GM12878 (cell line): ENCODE measurements around the gene UBASH3A. TPM values are rescaled to one million over a fixed set of nuclear protein-coding genes. Genes with fewer than 3 reads are reported as not detected.

Experiments
- ASH2L ChIP-seq: fragments of 300-600, 200-600 bp; sonication (generic); IDR thresholded peaks from 2 replicates; pipeline ENCODE4 v1.6.1; 2017; ENCODE audit warnings: low read depth, mild to moderate bottlenecking, borderline replicate concordance
- BCLAF1 ChIP-seq: fragments of 450-650 bp; IDR thresholded peaks from 2 replicates; pipeline ENCODE4 v1.6.1; 2017; ENCODE audit warnings: antibody characterized with exemption, mild to moderate bottlenecking, moderate library complexity
- BRCA1 ChIP-seq: IDR thresholded peaks from 2 replicates; pipeline ENCODE4 v1.6.1; 2011; ENCODE audit warnings: low read depth, low read length, improper control_type of control experiment
- DPF2 ChIP-seq: fragments of 450-650 bp; IDR thresholded peaks from 2 replicates; pipeline ENCODE4 v1.6.1; 2017; ENCODE audit warnings: mild to moderate bottlenecking
- LARP7 ChIP-seq: fragments of 450-650 bp; IDR thresholded peaks from 2 replicates; pipeline ENCODE4 v1.6.1; 2017; ENCODE audit warnings: mild to moderate bottlenecking
- MEF2A ChIP-seq: IDR thresholded peaks from 2 replicates; pipeline ENCODE4 v1.6.1; 2011; ENCODE audit warnings: low read depth, mild to moderate bottlenecking, low read length, moderate library complexity; ENCODE audit not compliant: insufficient read depth
- MEF2B ChIP-seq: fragments of 450-650 bp; IDR thresholded peaks from 2 replicates; pipeline ENCODE4 v1.6.1; 2018; ENCODE audit warnings: mild to moderate bottlenecking, moderate library complexity; ENCODE audit not compliant: partially characterized antibody, poor library complexity, severe bottlenecking
- MTA2 ChIP-seq: fragments of 450-650 bp; IDR thresholded peaks from 2 replicates; pipeline ENCODE4 v1.6.1; 2016; ENCODE audit warnings: low read depth, mild to moderate bottlenecking, moderate library complexity
- MXI1 ChIP-seq: fragments of 150-350 bp; IDR thresholded peaks from 2 replicates; pipeline ENCODE4 v1.6.1; 2011; ENCODE audit warnings: low read depth, mild to moderate bottlenecking, inconsistent platforms, low read length, improper control_type of control experiment
- NFYA ChIP-seq: IDR thresholded peaks from 2 replicates; pipeline ENCODE4 v1.6.1; 2011; ENCODE audit warnings: low read depth, mild to moderate bottlenecking, low read length, improper control_type of control experiment, borderline replicate concordance
- PBX3 ChIP-seq: IDR thresholded peaks from 2 replicates; pipeline ENCODE4 v1.6.1; 2011; ENCODE audit warnings: mild to moderate bottlenecking, low read depth, low read length, moderate library complexity; ENCODE audit not compliant: insufficient replicate concordance
- RB1 ChIP-seq: fragments of 450-650 bp; formaldehyde crosslinking; IDR thresholded peaks from 2 replicates; pipeline ENCODE4 v1.6.1; 2017; ENCODE audit warnings: mild to moderate bottlenecking, borderline replicate concordance
- SMAD5 ChIP-seq: IDR thresholded peaks from 2 replicates; pipeline ENCODE4 v1.6.1; 2016; ENCODE audit warnings: antibody characterized with exemption, low read depth
- SMARCA5 ChIP-seq: fragments of 450-650 bp; IDR thresholded peaks from 2 replicates; pipeline ENCODE4 v1.6.1; 2017; ENCODE audit warnings: mild to moderate bottlenecking
- SMC3 ChIP-seq: IDR thresholded peaks from 2 replicates; pipeline ENCODE4 v1.6.1; 2011; ENCODE audit warnings: low read length, improper control_type of control experiment, borderline replicate concordance
- SP1 ChIP-seq: IDR thresholded peaks from one replicate; pipeline ENCODE4 v1.6.1; 2011; ENCODE audit warnings: low read depth, low read length
- SPI1 ChIP-seq: IDR thresholded peaks from 2 replicates; pipeline ENCODE4 v1.6.1; 2011; ENCODE audit warnings: low read depth, mild to moderate bottlenecking, low read length, moderate library complexity, borderline replicate concordance; ENCODE audit not compliant: insufficient read depth
- STAT3 ChIP-seq: IDR thresholded peaks from 2 replicates; pipeline ENCODE4 v1.6.1; 2011; ENCODE audit warnings: low read depth, low read length, improper control_type of control experiment
- ZBED1 ChIP-seq: IDR thresholded peaks from 2 replicates; pipeline ENCODE4 v1.6.1; 2016; ENCODE audit warnings: borderline replicate concordance
- ZBTB33 ChIP-seq: fragments of 450-650 bp; IDR thresholded peaks from 2 replicates; pipeline ENCODE4 v1.6.1; 2017; ENCODE audit warnings: mild to moderate bottlenecking
- ZNF274 ChIP-seq: IDR thresholded peaks from one replicate; pipeline ENCODE4 v1.8.0; 2011; ENCODE audit not compliant: insufficient read length, insufficient read depth
- polyA plus RNA-seq, 11 experiments: library from polyadenylated mRNA; depleted of rRNA in 4 of 11; unstranded in 6 of 11; stranded (reverse) in 5 of 11; fragments of >200 nt; fragmentation: Nextera tagmentation in 4 of 11; fragmentation: Illumina TruSeq in 1 of 11; extraction: Ambion mirVana in 4 of 11; extraction: Trizol in 1 of 11; gene quantifications; 1 replicate in 1 of 11; 2 replicates in 10 of 11; pipeline versions ENCODE4 v1.2.1 to v1.2.3, GENCODE V29; 2011 to 2016; ENCODE audit warnings: inconsistent platforms in 2 of 11, missing spikeins in 2 of 11, low read depth in 1 of 11
- total RNA-seq, 4 experiments: library from RNA; depleted of rRNA in 3 of 4; stranded (reverse); fragments of >200 nt in 3 of 4; fragmentation: Illumina TruSeq in 1 of 4; extraction: Trizol in 1 of 4; gene quantifications; 2 replicates each; pipeline versions ENCODE4 v1.2.1 to v1.2.3, GENCODE V29; 2013 to 2021

The UBASH3A gene
- total and polyA plus RNA-seq, 10 of the 15 experiments (the other 5 are each of a cell fraction or from before 2014, with no cell fraction given), result 0.04 to 0.39 (median 0.23) TPM; not detected in 1

GRCh38 chr21:42463861-42464515, 60.3 kb downstream of the UBASH3A start (continued):
- no peak for TF ChIP-seq MTA2
- no peak for TF ChIP-seq LARP7
- no peak for TF ChIP-seq STAT3
- no peak for TF ChIP-seq MEF2B
- no peak for TF ChIP-seq ZNF274
- no peak for TF ChIP-seq MXI1
- TF ChIP-seq SP1, result peak; percentile 88
- TF ChIP-seq RB1, result no peak
- TF ChIP-seq SMARCA5, result no peak
- no peak for TF ChIP-seq BCLAF1
- TF ChIP-seq NFYA, result peak; percentile 48
- TF ChIP-seq SMC3, result no peak
- 0 out of 2 replicates have a peak, but pooled peaks have one; percentile 22 for TF ChIP-seq ZBTB33
- TF ChIP-seq PBX3, result peak; percentile 95
- no peak for TF ChIP-seq ZBED1
- TF ChIP-seq SPI1, result peak; percentile 2; the same call in 1 of the 2 replicates
- TF ChIP-seq DPF2, result peak; percentile 61; the same call in 1 of the 2 replicates
- no peak for TF ChIP-seq ASH2L
- TF ChIP-seq BRCA1, result no peak
- no peak for TF ChIP-seq MEF2A
- TF ChIP-seq SMAD5, result no peak
- TF ChIP-seq, all 136 proteins: peak for 10
